A673 (cell line): Measurements from ENCODE around the gene TMC3. TPM values are rescaled to one million over a fixed set of nuclear protein-coding genes. Genes with fewer than 3 reads are reported as not detected.

Experiments
- BruUV-seq: library from RNA; stranded (reverse); fragments of 400-500 nt; replicated peaks from 2 replicates; lab custom pipeline; 2021; lab: Mats Ljungman, UMichigan
- CTCF ChIA-PET: fragments of 300-600 bp; sonication (Branson Sonifier 250); formaldehyde crosslinking; loops from one replicate; lab custom pipeline; 2022; ENCODE audit warnings: antibody characterized with exemption; lab: Charles Lee
- POLR2A ChIA-PET: fragments of 300-600 bp; sonication (Branson Sonifier 250); formaldehyde crosslinking; loops from one replicate; lab custom pipeline; 2022; ENCODE audit warnings: antibody characterized with exemption; ENCODE audit not compliant: low non-redundant PET; lab: Charles Lee
- DNase-seq: peaks from one replicate; pipeline ENCODE4 v3.0.0-alpha.2; 2015; ENCODE audit warnings: low spot score
- H3K27ac ChIP-seq: fragments of 200-600 bp; sonication (generic); 2 replicates; pipeline ENCODE4 v1.5.1; 2016; ENCODE audit warnings: mixed run types, low read depth, mild to moderate bottlenecking, mixed read lengths, antibody characterized with exemption, low read length; ENCODE audit not compliant: poor library complexity, severe bottlenecking
- H3K27me3 ChIP-seq: fragments of 200-600 bp; sonication (generic); replicated peaks from 2 replicates; pipeline ENCODE4 v1.6.1; 2017; ENCODE audit warnings: mixed run types, low read depth, mild to moderate bottlenecking, mixed read lengths, antibody characterized with exemption, low read length; ENCODE audit not compliant: insufficient read depth, poor library complexity
- H3K36me3 ChIP-seq: fragments of 200-600 bp; sonication (generic); 2 replicates; pipeline ENCODE4 v1.6.1; 2016; ENCODE audit warnings: mixed run types, mild to moderate bottlenecking, mixed read lengths, antibody characterized with exemption, low read length; ENCODE audit not compliant: insufficient read depth, poor library complexity, severe bottlenecking
- H3K4me1 ChIP-seq: fragments of 200-600 bp; sonication (generic); 2 replicates; pipeline ENCODE4 v1.6.1; 2017; ENCODE audit warnings: mixed run types, mild to moderate bottlenecking, mixed read lengths, antibody characterized with exemption, low read length; ENCODE audit not compliant: insufficient read depth, poor library complexity, severe bottlenecking
- H3K4me3 ChIP-seq: fragments of 200-600 bp; sonication (generic); 2 replicates; pipeline ENCODE4 v1.5.1; 2016; ENCODE audit warnings: low read depth, mixed run types, mild to moderate bottlenecking, mixed read lengths, low read length; ENCODE audit not compliant: poor library complexity, severe bottlenecking
- H3K9me3 ChIP-seq: fragments of 200-600 bp; sonication (generic); 2 replicates; pipeline ENCODE4 v1.6.1; 2016; ENCODE audit warnings: mixed run types, low read depth, mild to moderate bottlenecking, mixed read lengths, antibody characterized with exemption, low read length; ENCODE audit not compliant: poor library complexity, severe bottlenecking
- EZH2 ChIP-seq: fragments of 200-600 bp; sonication (generic); IDR thresholded peaks from 2 replicates; pipeline ENCODE4 v1.6.1; 2017; ENCODE audit warnings: borderline replicate concordance, low read depth, mild to moderate bottlenecking, mixed read lengths, antibody characterized with exemption, low read length; ENCODE audit not compliant: poor library complexity, severe bottlenecking
- intact Hi-C: fragments of 100-400 bp; cut with micrococcal nuclease; formaldehyde crosslinking; loops from one replicate; pipeline ENCODE4 v1.10.0; 2022; ENCODE audit not compliant: unreplicated experiment
- total RNA-seq: library from RNA; stranded (reverse); gene quantifications from 2 replicates; pipeline ENCODE4 v1.2.3, GENCODE V29; 2021
- TF ChIP-seq, protein P1 (sequence below): fragments of 300-800, 200-600 bp; sonication (generic); conservative IDR thresholded peaks from 2 replicates; pipeline ENCODE4 v1.5.1; 2017; ENCODE audit warnings: low read depth, mild to moderate bottlenecking, antibody characterized with exemption, low read length, moderate library complexity, mixed read lengths

The TMC3 gene
- total RNA-seq, 1 experiment from 2014 or later = not detected

- H3K4me3 ChIP-seq = no peak overlapping the region
- no peak for DNase-seq
- intact Hi-C loops = no loop called here
- no peaks in the 10 kb centered on the region for H3K36me3 ChIP-seq
- CTCF ChIA-PET = interaction anchor here (0.7 kb wide), 1 partner anchor 33 kb away, joined by 3 read pairs; no protein-coding TSS in a partner anchor
- peaks cover 17% of the 10 kb centered on the region for H3K4me1 ChIP-seq
- no peak overlapping the region for H3K27ac ChIP-seq
- TF ChIP-seq EZH2 = no peak
- TF ChIP-seq, protein P1, sequence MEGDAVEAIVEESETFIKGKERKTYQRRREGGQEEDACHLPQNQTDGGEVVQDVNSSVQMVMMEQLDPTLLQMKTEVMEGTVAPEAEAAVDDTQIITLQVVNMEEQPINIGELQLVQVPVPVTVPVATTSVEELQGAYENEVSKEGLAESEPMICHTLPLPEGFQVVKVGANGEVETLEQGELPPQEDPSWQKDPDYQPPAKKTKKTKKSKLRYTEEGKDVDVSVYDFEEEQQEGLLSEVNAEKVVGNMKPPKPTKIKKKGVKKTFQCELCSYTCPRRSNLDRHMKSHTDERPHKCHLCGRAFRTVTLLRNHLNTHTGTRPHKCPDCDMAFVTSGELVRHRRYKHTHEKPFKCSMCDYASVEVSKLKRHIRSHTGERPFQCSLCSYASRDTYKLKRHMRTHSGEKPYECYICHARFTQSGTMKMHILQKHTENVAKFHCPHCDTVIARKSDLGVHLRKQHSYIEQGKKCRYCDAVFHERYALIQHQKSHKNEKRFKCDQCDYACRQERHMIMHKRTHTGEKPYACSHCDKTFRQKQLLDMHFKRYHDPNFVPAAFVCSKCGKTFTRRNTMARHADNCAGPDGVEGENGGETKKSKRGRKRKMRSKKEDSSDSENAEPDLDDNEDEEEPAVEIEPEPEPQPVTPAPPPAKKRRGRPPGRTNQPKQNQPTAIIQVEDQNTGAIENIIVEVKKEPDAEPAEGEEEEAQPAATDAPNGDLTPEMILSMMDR = no peak
- BruUV-seq = no TSS peak
- POLR2A ChIA-PET = no interaction called here
- H3K9me3 ChIP-seq = no peaks in the 10 kb centered on the region
- no peaks in the 10 kb centered on the region for H3K27me3 ChIP-seq
Observed at GRCh38 chr15:81299156-81299555, 74.9 kb downstream of the TMC3 start.

- no peaks in the 10 kb centered on the region for H3K9me3 ChIP-seq
- ChIA-PET POLR2A (no interaction called here), CTCF (no interaction called here)
- intact Hi-C loops = no loop called here
- BruUV-seq = no TSS peak
- DNase-seq = no peak
- H3K36me3 ChIP-seq = no peaks in the 10 kb centered on the region
- H3K4me1 ChIP-seq = peaks cover 17% of the 10 kb centered on the region
- H3K4me3 ChIP-seq = no peak overlapping the region
- H3K27me3 ChIP-seq = no peaks in the 10 kb centered on the region
- TF ChIP-seq, protein P1 = no peak
- TF ChIP-seq EZH2 = no peak
- no peak overlapping the region for H3K27ac ChIP-seq
Observed at GRCh38 chr15:81298611-81299010, 75.4 kb downstream of the TMC3 start.

DNA sequence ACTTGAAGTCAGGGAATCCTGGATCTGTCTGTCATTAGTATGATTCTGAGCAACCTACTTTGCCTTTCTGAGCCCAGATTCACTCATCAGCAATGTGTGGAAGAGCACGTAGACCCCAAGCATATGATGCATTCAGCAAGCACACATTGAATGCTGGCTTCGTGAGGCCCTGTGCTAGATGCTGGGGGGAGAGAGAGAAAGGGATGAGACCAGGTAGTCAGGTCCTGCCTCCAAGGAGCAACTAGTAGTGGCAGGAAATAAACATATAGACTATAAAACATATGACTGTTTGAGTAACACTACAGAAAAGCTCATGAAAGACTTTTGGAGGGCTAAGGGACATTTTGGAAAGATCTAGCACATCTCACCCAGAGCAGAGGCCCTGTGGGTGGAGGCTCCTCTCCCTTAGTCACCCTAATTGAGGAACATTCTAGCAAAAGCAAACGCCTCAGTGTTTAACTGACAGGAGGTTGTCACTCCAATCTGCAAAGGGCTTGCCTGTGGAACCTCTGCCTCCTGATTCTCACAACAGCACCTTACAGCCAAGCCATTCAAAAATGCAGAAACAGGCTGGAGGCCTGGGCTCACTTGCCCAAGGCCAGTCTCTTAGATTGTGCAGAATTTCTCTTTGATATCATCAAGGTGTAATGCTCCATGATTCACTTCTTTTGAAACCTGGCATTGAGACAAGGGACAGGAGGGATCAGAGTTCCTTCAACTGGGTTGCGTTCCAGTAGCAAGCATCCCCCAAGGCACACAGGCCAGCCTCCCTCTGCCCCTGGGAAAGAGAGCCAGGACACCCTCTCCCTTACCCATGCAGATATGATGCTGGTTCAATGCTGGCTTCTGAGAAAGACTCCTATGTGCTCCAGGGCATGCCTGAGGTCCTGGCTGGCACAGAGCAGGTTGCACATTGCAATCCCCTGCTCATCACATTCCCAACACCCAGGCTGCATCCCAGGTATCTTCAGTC is 76.1 kb downstream of the TMC3 start:
- intact Hi-C loops = no loop called here
- Histone ChIP-seq H3K4me3 (no peak overlapping the region), H3K27ac (no peak overlapping the region), H3K27me3 (no peaks in the 10 kb centered on the region), H3K36me3 (no peaks in the 10 kb centered on the region), H3K9me3 (no peaks in the 10 kb centered on the region), H3K4me1 (peaks cover 17% of the 10 kb centered on the region)
- POLR2A ChIA-PET = no interaction called here
- DNase-seq = no peak
- TF ChIP-seq, protein P1 = no peak
- no peak for TF ChIP-seq EZH2
- CTCF ChIA-PET = no interaction called here
- no TSS peak for BruUV-seq
